Stomach (tissue), 9 donors: ENCODE measurements around the gene ANTXR2. TPM values are rescaled to one million over a fixed set of nuclear protein-coding genes. Genes with fewer than 3 reads are reported as not detected.
A peak's percentile ranks its signal among the peaks of the same experiment; 100 is the strongest.

Source experiments
- DNase-seq, 2 donors: peaks; one replicate each; pipeline versions ENCODE4 v3.0.0 to v3.0.0-alpha.2; 2013 to 2019
- H3K27ac ChIP-seq, 5 donors: fragments of 200-600 bp in 4 of 5; sonication (generic) in 4 of 5; one replicate each; pipeline ENCODE4 v1.5.1; 2013 to 2019; ENCODE audit warnings: mild to moderate bottlenecking in 1 of 5, moderate library complexity in 1 of 5
- H3K27me3 ChIP-seq, 3 donors: fragments of 200-600 bp; sonication (generic); one replicate each; pipeline ENCODE4 v1.5.1; 2017 to 2019; ENCODE audit warnings: mixed run types in 1 of 3
- H3K36me3 ChIP-seq, 4 donors: fragments of 200-600 bp; sonication (generic); 1 replicate in 3 of 4; 2 replicates in 1 of 4; pipeline ENCODE4 v1.5.1; 2016 to 2019
- H3K4me1 ChIP-seq, 4 donors: fragments of 200-600 bp; sonication (generic); one replicate each; pipeline ENCODE4 v1.5.1; 2016 to 2019
- H3K4me3 ChIP-seq, 4 donors: fragments of 200-600 bp; sonication (generic) in 3 of 4; one replicate each; pipeline ENCODE4 v1.5.1; 2016 to 2019; ENCODE audit warnings: mild to moderate bottlenecking in 1 of 4
- H3K9me3 ChIP-seq, 4 donors: fragments of 200-600 bp; sonication (generic); one replicate each; pipeline ENCODE4 v1.5.1; 2016 to 2019
- CTCF ChIP-seq, 7 experiments: fragments of 450-650 bp in 4 of 7; fragments of 200-600 bp in 3 of 7; sonication (generic) in 3 of 7; IDR thresholded peaks; one replicate each; pipeline ENCODE4 v1.5.1; 2016 to 2019; ENCODE audit warnings: antibody characterized with exemption in 7 of 7, control low read depth in 2 of 7, mild to moderate bottlenecking in 1 of 7
- EP300 ChIP-seq: sonication (generic); formaldehyde crosslinking; IDR thresholded peaks from one replicate; pipeline ENCODE4 v1.6.1; 2017; ENCODE audit warnings: antibody characterized with exemption
- POLR2A ChIP-seq, 4 donors: fragments of 450-650 bp; IDR thresholded peaks; one replicate each; pipeline ENCODE4 v1.6.1; 2016; ENCODE audit warnings: antibody characterized with exemption in 4 of 4, control low read depth in 2 of 4, mild to moderate bottlenecking in 1 of 4, moderate library complexity in 1 of 4
- POLR2AphosphoS5 ChIP-seq, 3 donors: sonication (generic); formaldehyde crosslinking; IDR thresholded peaks; one replicate each; pipeline ENCODE4 v1.6.1; 2016; ENCODE audit warnings: antibody characterized with exemption in 3 of 3
- WGBS, 5 donors: extraction: QIAGEN DNeasy Blood & Tissue Kit in 3 of 5; methylation state at CpG; one replicate each; pipeline versions ENCODE4 v1.1.5 to v1.1.7; 2013 to 2018; 5-methylcytosine and 5-hydroxymethylcytosine counted together
- intact Hi-C: fragments of 100-400 bp; cut with DNase I; formaldehyde crosslinking; loops from one replicate; pipeline ENCODE4 v1.15.1; 2023; ENCODE audit warnings: low total_unique reads
- polyA plus RNA-seq, 3 donors: library from polyadenylated mRNA; stranded (reverse); fragments of 200-250 nt; gene quantifications; one replicate each; pipeline ENCODE4 v1.2.3, GENCODE V29; 2013
- total RNA-seq, 5 donors: library from RNA; depleted of rRNA; stranded (reverse); fragments of >200 nt; gene quantifications; one replicate each; pipeline versions ENCODE4 v1.1.0 to v1.2.3, GENCODE V29; 2014 to 2016
- donor health status: healthy with polysubstance abuse.
- donor health status: Bipolar disorder and iron deficiency.
- donor health status: healthy.

ANTXR2 gene
- total and polyA plus RNA-seq, 8 donors, result 8.3 to 116 (median 36.1) TPM

GRCh38 chr4:80045786-80046185 is 27.2 kb downstream of the ANTXR2 start:
- no peaks in the 10 kb centered on the region for H3K27me3 ChIP-seq
- DNase-seq, result no peak
- peaks cover 0 to 24% (median 11%) of the 10 kb centered on the region in 4 donors for H3K36me3 ChIP-seq
- H3K4me3 ChIP-seq, result no peak overlapping the region
- H3K9me3 ChIP-seq, result no peaks in the 10 kb centered on the region
- no peak for TF ChIP-seq EP300
- TF ChIP-seq POLR2AphosphoS5 (IDR thresholded peaks at IDR 0.05), result peak in 2 of 3 donors; percentile 5 to 33
- intact Hi-C loops, result no loop called here
- H3K27ac ChIP-seq, result peak overlapping the region in 3 of 5 donors; percentile 15 to 69 (median 50)
- H3K4me1 ChIP-seq, result peaks cover 0 to 28% (median 9%) of the 10 kb centered on the region in 4 donors

- intact Hi-C loops, result no loop called here
- 46 to 55% (median 48%) methylated on average over 3 of the region's 3 CpGs for WGBS, 5 donors
Observed at GRCh38 chr4:80043541-80043940, 29.5 kb downstream of the ANTXR2 start.

GRCh38 chr4:80042821-80043220 is 30.2 kb downstream of the ANTXR2 start:
- Histone ChIP-seq H3K27ac (peak overlapping the region in 1 of 5 donors; percentile 33), H3K9me3 (no peaks in the 10 kb centered on the region), H3K4me1 (peaks cover 0 to 28% (median 12%) of the 10 kb centered on the region in 4 donors), H3K27me3 (no peaks in the 10 kb centered on the region), H3K36me3 (peaks cover 0 to 22% (median 9%) of the 10 kb centered on the region in 4 donors), H3K4me3 (no peak overlapping the region)
- no peak for TF ChIP-seq EP300
- TF ChIP-seq CTCF (IDR thresholded peaks at IDR 0.05), result no peak
- TF ChIP-seq POLR2A (IDR thresholded peaks at IDR 0.05), result no peak
- no peak for TF ChIP-seq POLR2AphosphoS5 (IDR thresholded peaks at IDR 0.05)
- no peak for DNase-seq
- intact Hi-C loops, result no loop called here
- 88 to 93% (median 93%) methylated on average over 2 of the region's 2 CpGs for WGBS, 5 donors

More at GRCh38 chr4:80043541-80043940, 29.5 kb downstream of the ANTXR2 start:
- H3K27ac ChIP-seq, result peak overlapping the region in 2 of 5 donors; percentile 19 to 33
- peaks cover 0 to 21% (median 9%) of the 10 kb centered on the region in 4 donors for H3K4me1 ChIP-seq
- peaks cover 0 to 22% (median 9%) of the 10 kb centered on the region in 4 donors for H3K36me3 ChIP-seq
- no peaks in the 10 kb centered on the region for H3K9me3 ChIP-seq
- H3K27me3 ChIP-seq, result no peaks in the 10 kb centered on the region
- peak in 1 of 2 donors; percentile 49 for DNase-seq
- no peak for TF ChIP-seq CTCF (IDR thresholded peaks at IDR 0.05)
- TF ChIP-seq EP300, result no peak
- TF ChIP-seq POLR2A (IDR thresholded peaks at IDR 0.05), result no peak
- TF ChIP-seq POLR2AphosphoS5 (IDR thresholded peaks at IDR 0.05), result no peak
- H3K4me3 ChIP-seq, result no peak overlapping the region

GRCh38 chr4:80037864-80038263 is 35.2 kb downstream of the ANTXR2 start:
- intact Hi-C loops, result no loop called here
- DNase-seq, result no peak

More at GRCh38 chr4:80037864-80038263, 35.2 kb downstream of the ANTXR2 start:
- Histone ChIP-seq H3K4me1 (peaks cover 0 to 41% (median 23%) of the 10 kb centered on the region in 4 donors), H3K4me3 (no peak overlapping the region), H3K36me3 (peaks cover 0 to 17% (median 7%) of the 10 kb centered on the region in 4 donors), H3K9me3 (no peaks in the 10 kb centered on the region), H3K27ac (peak overlapping the region in 4 of 5 donors; percentile 54 to 85 (median 77)), H3K27me3 (no peaks in the 10 kb centered on the region)
- 71 to 86% (median 82%) methylated on average over 1 of the region's 1 CpG for WGBS, 5 donors
- TF ChIP-seq POLR2A (IDR thresholded peaks at IDR 0.05), result no peak
- TF ChIP-seq EP300, result no peak
- no peak for TF ChIP-seq POLR2AphosphoS5 (IDR thresholded peaks at IDR 0.05)
- TF ChIP-seq CTCF (IDR thresholded peaks at IDR 0.05), result no peak
